CD14-positive monocyte (primary cell): ENCODE measurements around the gene ADCY1. TPM values are rescaled to one million over a fixed set of nuclear protein-coding genes. Genes with fewer than 3 reads are reported as not detected.

Source experiments
- DNase-seq, 3 donors: peaks; one replicate each; pipeline ENCODE4 v3.0.0-alpha.2; 2011 to 2022
- H2AFZ ChIP-seq: 2 replicates; pipeline ENCODE4 v1.6.0; 2012; ENCODE audit warnings: mild to moderate bottlenecking, low read depth, low read length, inconsistent platforms; ENCODE audit not compliant: insufficient read depth, poor library complexity, severe bottlenecking
- H3K27ac ChIP-seq, 2 donors: 1 replicate in 1 of 2; 2 replicates in 1 of 2; pipeline ENCODE4 v1.5.1; 2012 to 2013; ENCODE audit warnings: low read length in 2 of 2, control low read depth in 1 of 2, inconsistent platforms in 1 of 2, low read depth in 1 of 2, mild to moderate bottlenecking in 1 of 2
- H3K27me3 ChIP-seq, 2 donors: one replicate each; pipeline versions ENCODE4 v1.6.0 to v1.6.1; 2011 to 2013; ENCODE audit warnings: low read length in 2 of 2; ENCODE audit not compliant: control insufficient read depth in 2 of 2, insufficient read depth in 2 of 2
- H3K36me3 ChIP-seq, 2 donors: replicated peaks in 1 of 2; 1 replicate in 1 of 2; 2 replicates in 1 of 2; pipeline versions ENCODE4 v1.5.1 to v1.6.1; 2012 to 2013; ENCODE audit warnings: low read length in 2 of 2, control low read depth in 1 of 2, inconsistent platforms in 1 of 2, mild to moderate bottlenecking in 1 of 2; ENCODE audit not compliant: insufficient read depth in 2 of 2, control insufficient read depth in 1 of 2
- H3K4me1 ChIP-seq, 2 donors: 1 replicate in 1 of 2; 2 replicates in 1 of 2; pipeline versions ENCODE4 v1.5.1 to v1.6.1; 2012 to 2013; ENCODE audit warnings: low read length in 2 of 2, control low read depth in 1 of 2, inconsistent platforms in 1 of 2, mild to moderate bottlenecking in 1 of 2, moderate library complexity in 1 of 2; ENCODE audit not compliant: insufficient read depth in 2 of 2, control insufficient read depth in 1 of 2
- H3K4me2 ChIP-seq: replicated peaks from 2 replicates; pipeline ENCODE3; 2012; ENCODE audit warnings: low read length, moderate library complexity, mild to moderate bottlenecking; ENCODE audit not compliant: poor library complexity, severe bottlenecking; ENCODE audit errors: extremely low read depth
- H3K4me3 ChIP-seq, 3 experiments: fragments of 200-600 bp in 1 of 3; sonication (generic) in 1 of 3; replicated peaks in 1 of 3; 1 replicate in 2 of 3; 2 replicates in 1 of 3; pipeline ENCODE4 v1.5.1; 2011 to 2013; ENCODE audit warnings: low read length in 3 of 3, mild to moderate bottlenecking in 3 of 3, control low read depth in 2 of 3, low read depth in 2 of 3, inconsistent platforms in 1 of 3, moderate library complexity in 1 of 3
- H3K79me2 ChIP-seq: 2 replicates; pipeline ENCODE4 v1.6.0; 2012; ENCODE audit warnings: mild to moderate bottlenecking, control low read depth, inconsistent platforms, low read length, moderate library complexity; ENCODE audit not compliant: insufficient read depth
- H3K9ac ChIP-seq: 2 replicates; pipeline ENCODE4 v1.6.0; 2017; ENCODE audit warnings: low read length, mild to moderate bottlenecking; ENCODE audit not compliant: insufficient read depth, poor library complexity, severe bottlenecking
- H3K9me3 ChIP-seq, 2 donors: replicated peaks in 1 of 2; 1 replicate in 1 of 2; 2 replicates in 1 of 2; pipeline versions ENCODE4 v1.5.1 to v1.6.1; 2012 to 2013; ENCODE audit warnings: low read length in 2 of 2, control low read depth in 1 of 2; ENCODE audit not compliant: control insufficient read depth in 1 of 2, insufficient read depth in 1 of 2
- H4K20me1 ChIP-seq: 2 replicates; pipeline ENCODE4 v1.6.0; 2012; ENCODE audit warnings: mild to moderate bottlenecking, low read length, control low read depth, moderate library complexity; ENCODE audit not compliant: insufficient read depth
- H3K27ac Mint-ChIP-seq, 7 donors: one replicate each; pipeline ENCODE4 v1.8.0; 2020; ENCODE audit warnings: mild to moderate bottlenecking in 7 of 7, mixed read lengths in 7 of 7, moderate library complexity in 6 of 7, inconsistent platforms in 2 of 7
- H3K27me3 Mint-ChIP-seq, 3 donors: one replicate each; pipeline ENCODE4 v1.8.0; 2021 to 2022; ENCODE audit warnings: low read depth in 3 of 3, mild to moderate bottlenecking in 3 of 3, mixed read lengths in 3 of 3, moderate library complexity in 3 of 3, inconsistent platforms in 1 of 3
- H3K36me3 Mint-ChIP-seq, 2 donors: one replicate each; pipeline ENCODE4 v1.8.0; 2020; ENCODE audit warnings: mixed read lengths in 2 of 2, inconsistent platforms in 1 of 2, mild to moderate bottlenecking in 1 of 2
- H3K4me1 Mint-ChIP-seq: one replicate; pipeline ENCODE4 v1.8.0; 2020; ENCODE audit warnings: mild to moderate bottlenecking, mixed read lengths
- H3K4me3 Mint-ChIP-seq, 2 donors: one replicate each; pipeline ENCODE4 v1.8.0; 2020; ENCODE audit warnings: mild to moderate bottlenecking in 2 of 2, mixed read lengths in 2 of 2, moderate library complexity in 1 of 2
- H3K9me3 Mint-ChIP-seq, 7 donors: one replicate each; pipeline ENCODE4 v1.8.0; 2020 to 2022; ENCODE audit warnings: mixed read lengths in 7 of 7, mild to moderate bottlenecking in 6 of 7, moderate library complexity in 6 of 7, inconsistent platforms in 2 of 7
- CTCF ChIP-seq: fragments of 200-600 bp; IDR thresholded peaks from one replicate; pipeline ENCODE4 v1.8.0; 2022; ENCODE audit warnings: antibody characterized with exemption, mild to moderate bottlenecking
- WGBS: methylation state at CpG from one replicate; pipeline ENCODE4 v1.1.5; 2013; ENCODE audit warnings: missing lambda C conversion rate; ENCODE audit not compliant: insufficient coverage; 5-methylcytosine and 5-hydroxymethylcytosine counted together
- intact Hi-C, 2 donors: fragments of 100-400 bp; cut with micrococcal nuclease; formaldehyde crosslinking; loops; one replicate each; pipeline versions ENCODE4 v1.15.0 to v1.15.1; 2023
- polyA plus RNA-seq, 3 donors: library from polyadenylated mRNA; depleted of rRNA in 1 of 3; unstranded in 2 of 3; stranded (reverse) in 1 of 3; fragments of 300-500 nt in 2 of 3; fragments of >200 nt in 1 of 3; fragmentation: Illumina TruSeq in 2 of 3; gene quantifications; 1 replicate in 2 of 3; 2 replicates in 1 of 3; pipeline ENCODE4 v1.2.3, GENCODE V29; 2012 to 2021

The ADCY1 gene
- polyA plus RNA-seq, 3 donors: 0.01 TPM; not detected in 2

GRCh38 chr7:45636733-45637132, 62.6 kb downstream of the ADCY1 start:
- Mint-ChIP-seq H3K4me1 (no peaks in the 10 kb centered on the region), H3K27me3 (peaks cover 3 to 14% (median 6%) of the 10 kb centered on the region in 3 donors), H3K27ac (no peak overlapping the region), H3K36me3 (no peaks in the 10 kb centered on the region), H3K4me3 (no peak overlapping the region), H3K9me3 (peaks cover 0 to 3% (median 0%) of the 10 kb centered on the region in 7 donors)
- no peaks in the 10 kb centered on the region for H3K9me3 ChIP-seq
- no CpG with 5 or more reads among the region's 3 CpGs for WGBS
- TF ChIP-seq CTCF: no peak
- no peak overlapping the region for H3K4me3 ChIP-seq
- intact Hi-C loops: no loop called here
- H2AFZ ChIP-seq: no peak overlapping the region
- no peaks in the 10 kb centered on the region for H3K36me3 ChIP-seq
- no peaks in the 10 kb centered on the region for H3K4me1 ChIP-seq
- no peaks in the 10 kb centered on the region for H3K79me2 ChIP-seq
- no peaks in the 10 kb centered on the region for H4K20me1 ChIP-seq
- no peak overlapping the region for H3K27ac ChIP-seq
- DNase-seq: no peak
- H3K27me3 ChIP-seq: no peaks in the 10 kb centered on the region
- no peak overlapping the region for H3K9ac ChIP-seq
- H3K4me2 ChIP-seq: no peak overlapping the region

- Mint-ChIP-seq H3K27ac (no peak overlapping the region), H3K4me3 (no peak overlapping the region), H3K36me3 (no peaks in the 10 kb centered on the region), H3K27me3 (peaks cover 3 to 9% (median 6%) of the 10 kb centered on the region in 3 donors), H3K9me3 (peaks cover 0 to 3% (median 2%) of the 10 kb centered on the region in 7 donors), H3K4me1 (no peaks in the 10 kb centered on the region)
- no peak overlapping the region for H3K4me2 ChIP-seq
- no peaks in the 10 kb centered on the region for H3K36me3 ChIP-seq
- no peaks in the 10 kb centered on the region for H3K9me3 ChIP-seq
- no peaks in the 10 kb centered on the region for H4K20me1 ChIP-seq
- no peak for DNase-seq
- no peak for TF ChIP-seq CTCF
- intact Hi-C loops: no loop called here
- no peak overlapping the region for H3K9ac ChIP-seq
- H2AFZ ChIP-seq: no peak overlapping the region
- WGBS: 100% methylated on average over 1 of the region's 2 CpGs
- H3K79me2 ChIP-seq: no peaks in the 10 kb centered on the region
- no peak overlapping the region for H3K27ac ChIP-seq
- H3K4me3 ChIP-seq: no peak overlapping the region
- H3K27me3 ChIP-seq: no peaks in the 10 kb centered on the region
- no peaks in the 10 kb centered on the region for H3K4me1 ChIP-seq
Measured at GRCh38 chr7:45638916-45639315, 64.7 kb downstream of the ADCY1 start.
